ENCODE measurements around the gene KIAA1217.

GRCh38 chr10:24279166-24279565 lies 70.2 kb downstream of the KIAA1217 start:
- TF ChIP-seq, protein P1, sequence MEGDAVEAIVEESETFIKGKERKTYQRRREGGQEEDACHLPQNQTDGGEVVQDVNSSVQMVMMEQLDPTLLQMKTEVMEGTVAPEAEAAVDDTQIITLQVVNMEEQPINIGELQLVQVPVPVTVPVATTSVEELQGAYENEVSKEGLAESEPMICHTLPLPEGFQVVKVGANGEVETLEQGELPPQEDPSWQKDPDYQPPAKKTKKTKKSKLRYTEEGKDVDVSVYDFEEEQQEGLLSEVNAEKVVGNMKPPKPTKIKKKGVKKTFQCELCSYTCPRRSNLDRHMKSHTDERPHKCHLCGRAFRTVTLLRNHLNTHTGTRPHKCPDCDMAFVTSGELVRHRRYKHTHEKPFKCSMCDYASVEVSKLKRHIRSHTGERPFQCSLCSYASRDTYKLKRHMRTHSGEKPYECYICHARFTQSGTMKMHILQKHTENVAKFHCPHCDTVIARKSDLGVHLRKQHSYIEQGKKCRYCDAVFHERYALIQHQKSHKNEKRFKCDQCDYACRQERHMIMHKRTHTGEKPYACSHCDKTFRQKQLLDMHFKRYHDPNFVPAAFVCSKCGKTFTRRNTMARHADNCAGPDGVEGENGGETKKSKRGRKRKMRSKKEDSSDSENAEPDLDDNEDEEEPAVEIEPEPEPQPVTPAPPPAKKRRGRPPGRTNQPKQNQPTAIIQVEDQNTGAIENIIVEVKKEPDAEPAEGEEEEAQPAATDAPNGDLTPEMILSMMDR (IDR thresholded peaks at IDR 0.05; ENCODE audit: low read depth, low read length), result no peak
- no peak for TF ChIP-seq EZH2phosphoT487 (IDR thresholded peaks at IDR 0.05; ENCODE audit: low read depth)
